Ascending aorta (tissue), 2 donors: ENCODE data around the gene LRBA. TPM values are rescaled to one million over a fixed set of nuclear protein-coding genes. Genes with fewer than 3 reads are reported as not detected.

Experiments
- DNase-seq, 2 donors: peaks; one replicate each; pipeline ENCODE4 v3.0.0-alpha.2; 2019; ENCODE audit warnings: low spot score in 2 of 2
- H3K27ac ChIP-seq, 2 donors: fragments of 200-600 bp; sonication (generic); one replicate each; pipeline ENCODE4 v1.5.1; 2016 to 2017; ENCODE audit warnings: mild to moderate bottlenecking in 1 of 2
- H3K27me3 ChIP-seq: fragments of 200-600 bp; sonication (generic); one replicate; pipeline ENCODE4 v1.5.1; 2017
- H3K36me3 ChIP-seq, 2 donors: fragments of 200-600 bp; sonication (generic); one replicate each; pipeline ENCODE4 v1.5.1; 2016
- H3K4me1 ChIP-seq, 2 donors: fragments of 200-600 bp; sonication (generic); one replicate each; pipeline ENCODE4 v1.5.1; 2016 to 2017; ENCODE audit warnings: mild to moderate bottlenecking in 1 of 2
- H3K4me3 ChIP-seq, 2 donors: fragments of 200-600 bp; sonication (generic); one replicate each; pipeline ENCODE4 v1.5.1; 2016 to 2017; ENCODE audit warnings: mild to moderate bottlenecking in 1 of 2
- H3K9me3 ChIP-seq, 2 donors: fragments of 200-600 bp; sonication (generic); one replicate each; pipeline ENCODE4 v1.5.1; 2016
- CTCF ChIP-seq, 3 experiments: fragments of 200-600 bp in 2 of 3; fragments of 450-650 bp in 1 of 3; sonication (generic) in 2 of 3; IDR thresholded peaks; one replicate each; pipeline ENCODE4 v1.5.1; 2016 to 2019; ENCODE audit warnings: antibody characterized with exemption in 3 of 3, mild to moderate bottlenecking in 1 of 3, moderate library complexity in 1 of 3
- intact Hi-C: fragments of 100-400 bp; cut with DNase I; formaldehyde crosslinking; loops from one replicate; pipeline ENCODE4 v1.15.1; 2023
- total RNA-seq: library from RNA; depleted of rRNA; stranded (reverse); fragments of >200 nt; gene quantifications from one replicate; pipeline ENCODE4 v1.1.0, GENCODE V29; 2016

LRBA gene
- total RNA-seq, 1 donor from 2014 or later, result 15.2 TPM

DNA sequence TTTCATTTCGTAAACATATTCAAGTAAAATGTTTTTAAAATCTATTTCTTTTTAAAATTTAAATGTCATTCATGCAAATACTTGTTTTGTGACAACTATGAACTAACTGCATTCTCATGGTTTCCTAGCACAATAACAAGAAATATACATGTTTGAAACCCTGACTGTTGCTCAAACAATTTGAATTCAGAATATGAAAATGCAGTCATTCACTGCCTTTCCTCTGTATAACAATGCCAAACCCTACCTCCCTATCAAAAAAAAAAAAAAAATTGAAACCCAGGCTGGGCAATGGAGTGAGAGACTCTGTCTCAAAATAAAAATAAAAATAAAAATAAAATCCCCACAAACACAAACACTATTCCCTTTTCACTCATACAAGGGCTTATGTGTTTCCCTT is 391.0 kb downstream of the LRBA start:
- H3K4me3 ChIP-seq, result no peak overlapping the region
- H3K27me3 ChIP-seq, result no peaks in the 10 kb centered on the region
- H3K36me3 ChIP-seq, result no peaks in the 10 kb centered on the region
- H3K27ac ChIP-seq, result no peak overlapping the region
- no peak for DNase-seq
- TF ChIP-seq CTCF (IDR thresholded peaks at IDR 0.05), result no peak
- intact Hi-C loops, result no loop called here
- no peaks in the 10 kb centered on the region for H3K9me3 ChIP-seq
- no peaks in the 10 kb centered on the region for H3K4me1 ChIP-seq

GRCh38 chr4:150619042-150619441 is 396.0 kb downstream of the LRBA start:
- DNase-seq, result no peak
- H3K9me3 ChIP-seq, result no peaks in the 10 kb centered on the region
- no peak overlapping the region for H3K27ac ChIP-seq
- no peaks in the 10 kb centered on the region for H3K4me1 ChIP-seq
- TF ChIP-seq CTCF (IDR thresholded peaks at IDR 0.05), result no peak
- H3K36me3 ChIP-seq, result no peaks in the 10 kb centered on the region
- no peak overlapping the region for H3K4me3 ChIP-seq
- no peaks in the 10 kb centered on the region for H3K27me3 ChIP-seq
- intact Hi-C loops, result no loop called here

- DNase-seq, result no peak
- H3K4me1 ChIP-seq, result no peaks in the 10 kb centered on the region
- H3K9me3 ChIP-seq, result no peaks in the 10 kb centered on the region
- no peak overlapping the region for H3K27ac ChIP-seq
- intact Hi-C loops, result no loop called here
- TF ChIP-seq CTCF (IDR thresholded peaks at IDR 0.05), result no peak
- H3K36me3 ChIP-seq, result no peaks in the 10 kb centered on the region
- H3K4me3 ChIP-seq, result no peak overlapping the region
- no peaks in the 10 kb centered on the region for H3K27me3 ChIP-seq
Measured at GRCh38 chr4:150609131-150609530, 406.0 kb downstream of the LRBA start.

DNA sequence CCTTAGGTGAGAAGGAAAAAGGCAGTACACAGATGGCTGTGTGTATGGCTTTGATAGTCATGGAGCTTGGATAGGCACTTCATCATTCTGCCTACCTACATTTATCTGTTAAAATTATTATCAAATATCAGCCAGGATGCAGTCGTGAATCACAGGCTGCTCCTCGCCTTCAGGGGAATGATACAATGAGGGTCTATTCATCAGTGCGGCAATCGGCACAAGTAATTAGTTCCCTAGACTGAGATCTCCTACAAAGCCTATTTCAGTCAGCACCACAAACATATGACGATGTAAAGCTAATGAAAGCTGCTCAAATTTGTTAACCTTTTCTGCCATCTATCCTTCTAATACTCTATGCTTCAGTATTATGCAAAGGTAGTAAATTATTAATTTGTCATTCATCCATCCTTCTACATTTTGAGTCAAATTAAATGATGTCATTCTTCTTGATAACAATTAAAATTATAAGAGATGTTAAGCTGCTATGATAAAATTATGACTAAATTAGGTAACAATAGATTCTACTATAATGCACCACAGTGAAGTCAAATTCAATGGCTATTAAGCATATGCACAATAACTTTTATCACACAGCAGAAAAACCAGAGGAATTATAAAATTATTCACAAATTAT is 414.2 kb downstream of the LRBA start:
- intact Hi-C loops, result no loop called here
- Histone ChIP-seq H3K4me1 (no peaks in the 10 kb centered on the region), H3K36me3 (no peaks in the 10 kb centered on the region), H3K27me3 (no peaks in the 10 kb centered on the region), H3K9me3 (no peaks in the 10 kb centered on the region), H3K27ac (no peak overlapping the region), H3K4me3 (no peak overlapping the region)
- no peak for TF ChIP-seq CTCF (IDR thresholded peaks at IDR 0.05)
- DNase-seq, result no peak

DNA sequence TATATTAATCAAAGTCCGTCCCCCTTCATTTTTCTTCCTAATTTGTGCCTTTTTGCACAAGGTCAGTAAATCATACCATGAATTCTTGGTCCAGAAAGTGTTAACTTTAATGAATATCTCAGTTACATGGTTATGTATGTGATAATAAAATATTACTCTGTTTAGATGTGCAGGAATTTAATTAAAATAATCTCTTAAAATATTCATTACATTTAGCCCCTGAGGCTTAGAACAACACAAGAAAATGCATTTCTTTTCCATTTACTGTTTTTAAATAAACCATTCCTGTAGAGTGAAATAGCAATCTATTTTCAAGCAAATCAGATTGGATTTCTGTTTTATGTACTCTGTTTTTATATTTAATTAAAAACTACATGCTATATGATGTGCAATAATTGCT is 415.5 kb downstream of the LRBA start:
- H3K4me3 ChIP-seq, result no peak overlapping the region
- no peaks in the 10 kb centered on the region for H3K36me3 ChIP-seq
- H3K4me1 ChIP-seq, result no peaks in the 10 kb centered on the region
- no peak overlapping the region for H3K27ac ChIP-seq
- DNase-seq, result no peak
- no peaks in the 10 kb centered on the region for H3K27me3 ChIP-seq
- no peak for TF ChIP-seq CTCF (IDR thresholded peaks at IDR 0.05)
- no peaks in the 10 kb centered on the region for H3K9me3 ChIP-seq
- intact Hi-C loops, result loop anchor here (10.0 kb wide), 1 partner anchor 265 kb away; no protein-coding TSS in a partner anchor

DNA sequence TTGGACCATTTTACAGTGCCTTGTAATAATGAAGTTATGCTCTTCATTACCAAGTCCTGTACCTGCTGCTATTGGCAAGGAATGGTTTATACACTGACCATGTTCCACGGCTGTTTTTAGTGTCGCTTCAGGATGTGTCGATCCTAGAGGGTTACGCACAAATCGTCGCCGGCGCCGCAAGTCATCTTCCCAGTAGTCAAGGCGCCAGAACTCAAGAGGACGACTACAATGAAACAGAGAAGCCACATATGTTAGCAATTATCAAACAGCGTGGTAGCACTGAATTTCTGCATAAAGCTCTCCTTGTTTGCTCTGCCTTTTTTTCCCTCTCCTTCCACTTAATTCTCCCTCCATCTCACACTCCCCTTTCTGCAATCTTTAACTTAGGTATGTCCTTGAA is 416.2 kb downstream of the LRBA start:
- DNase-seq, result no peak
- H3K9me3 ChIP-seq, result no peaks in the 10 kb centered on the region
- no peak overlapping the region for H3K4me3 ChIP-seq
- no peak overlapping the region for H3K27ac ChIP-seq
- H3K27me3 ChIP-seq, result no peaks in the 10 kb centered on the region
- H3K36me3 ChIP-seq, result no peaks in the 10 kb centered on the region
- TF ChIP-seq CTCF (IDR thresholded peaks at IDR 0.05), result no peak
- intact Hi-C loops, result loop anchor here (10.0 kb wide), 1 partner anchor 266 kb away; no protein-coding TSS in a partner anchor
- no peaks in the 10 kb centered on the region for H3K4me1 ChIP-seq
